ENCODE results near the gene NBPF9.
"Not testable (repeated sequence)": the region's sequence is repeated elsewhere in the genome, so short reads cannot be mapped to it uniquely, and the experiment has no call there.

The NBPF9 gene

GRCh38 chr1:149012599-149012998 lies 90.8 kb downstream of the NBPF9 start:
- DNase-seq (ENCODE audit: low spot score): not testable (repeated sequence)

DNA sequence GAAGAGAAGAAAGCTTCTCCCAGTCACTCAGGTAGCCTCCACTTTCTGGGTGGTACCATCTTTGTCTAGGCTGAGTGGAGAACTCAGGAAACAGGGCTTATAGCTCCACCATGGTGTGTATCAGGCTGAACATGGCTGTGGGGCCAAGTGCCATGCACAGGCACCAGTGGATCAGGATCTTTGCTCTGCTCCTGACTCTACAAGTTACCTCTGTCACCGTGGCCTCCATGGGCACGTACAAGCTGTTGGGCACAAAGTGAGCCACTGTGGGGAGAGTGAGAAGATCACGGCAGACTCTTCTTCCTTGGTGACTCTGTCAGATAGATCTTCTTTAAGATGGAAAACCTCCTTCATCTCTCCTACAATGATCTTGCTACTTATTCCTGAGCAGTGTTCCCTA lies 93.6 kb downstream of the NBPF9 start:
- not testable (repeated sequence) for DNase-seq (ENCODE audit: low spot score)

DNA sequence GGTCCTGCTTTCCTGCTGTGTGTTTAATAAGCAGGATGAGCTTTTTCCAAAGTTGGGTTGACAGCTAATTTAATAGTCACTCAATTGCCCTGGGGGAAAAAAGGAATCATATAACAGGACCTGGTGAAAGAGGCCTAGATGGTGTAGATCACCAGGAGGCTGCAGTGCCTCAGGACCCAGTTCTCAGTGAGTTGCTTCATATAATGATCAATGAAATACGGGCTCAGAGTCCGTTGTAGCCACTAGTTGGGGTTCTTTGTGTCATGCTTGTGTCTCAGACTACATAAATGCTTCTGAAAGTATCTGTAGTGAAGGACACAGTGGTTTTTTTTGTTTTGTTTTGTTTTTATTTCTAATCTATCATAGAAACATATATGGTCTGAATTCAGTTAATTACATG lies 94.6 kb downstream of the NBPF9 start:
- DNase-seq (ENCODE audit: low spot score): not testable (repeated sequence)

- not testable (repeated sequence) for DNase-seq (ENCODE audit: low spot score)
Observed at GRCh38 chr1:149008326-149008725, 95.0 kb downstream of the NBPF9 start.

Measured in AG08395 (cell line).